Sigmoid colon (tissue), 7 donors: ENCODE results near the gene PRDM16. TPM values are rescaled to one million over a fixed set of nuclear protein-coding genes. Genes with fewer than 3 reads are reported as not detected.
"Not testable (repeated sequence)": the region's sequence is repeated elsewhere in the genome, so short reads cannot be mapped to it uniquely, and the experiment has no call there.

Source experiments
- DNase-seq: peaks from one replicate; pipeline ENCODE4 v3.0.0-alpha.2; 2019
- H3K27ac ChIP-seq, 4 donors: fragments of 200-600 bp; sonication (generic); one replicate each; pipeline ENCODE4 v1.5.1; 2016 to 2019; ENCODE audit warnings: mild to moderate bottlenecking in 1 of 4
- H3K27me3 ChIP-seq, 3 donors: fragments of 200-600 bp; sonication (generic); one replicate each; pipeline ENCODE4 v1.5.1; 2019; ENCODE audit warnings: mild to moderate bottlenecking in 1 of 3
- H3K36me3 ChIP-seq, 4 donors: fragments of 200-600 bp; sonication (generic); one replicate each; pipeline ENCODE4 v1.5.1; 2016 to 2019
- H3K4me1 ChIP-seq, 4 donors: fragments of 200-600 bp; sonication (generic); one replicate each; pipeline ENCODE4 v1.5.1; 2017 to 2019
- H3K4me3 ChIP-seq, 4 donors: fragments of 200-600 bp; sonication (generic); one replicate each; pipeline ENCODE4 v1.5.1; 2017 to 2019; ENCODE audit warnings: mild to moderate bottlenecking in 2 of 4, moderate library complexity in 1 of 4
- H3K9me3 ChIP-seq, 4 donors: fragments of 200-600 bp in 3 of 4; sonication (generic) in 3 of 4; one replicate each; pipeline versions ENCODE4 v1.5.1 to v1.6.1; 2013 to 2019
- EP300 ChIP-seq, 4 donors: sonication (generic); formaldehyde crosslinking; IDR thresholded peaks; one replicate each; pipeline ENCODE4 v1.6.1; 2017; ENCODE audit warnings: antibody characterized with exemption in 4 of 4
- POLR2A ChIP-seq, 2 donors: fragments of 450-650 bp; IDR thresholded peaks; one replicate each; pipeline ENCODE4 v1.6.1; 2016; ENCODE audit warnings: antibody characterized with exemption in 2 of 2, mild to moderate bottlenecking in 2 of 2, moderate library complexity in 2 of 2
- POLR2AphosphoS5 ChIP-seq, 4 donors: sonication (generic); formaldehyde crosslinking; IDR thresholded peaks; one replicate each; pipeline ENCODE4 v1.6.1; 2017; ENCODE audit warnings: antibody characterized with exemption in 4 of 4
- WGBS, 2 donors: extraction: QIAGEN DNeasy Blood & Tissue Kit; methylation state at CpG; one replicate each; pipeline ENCODE4 v1.1.7; 2013; 5-methylcytosine and 5-hydroxymethylcytosine counted together
- intact Hi-C: fragments of 100-400 bp; cut with DNase I; formaldehyde crosslinking; loops from one replicate; pipeline ENCODE4 v1.15.1; 2023
- polyA plus RNA-seq, 3 donors: library from polyadenylated mRNA; stranded (reverse); fragments of 200-250 nt; gene quantifications; one replicate each; pipeline ENCODE4 v1.2.3, GENCODE V29; 2013
- total RNA-seq, 4 donors: library from RNA; depleted of rRNA; stranded (reverse); fragments of >200 nt; gene quantifications; one replicate each; pipeline ENCODE4 v1.1.0, GENCODE V29; 2016
- TF ChIP-seq, protein P1 (sequence below), 4 experiments: fragments of 450-650 bp in 3 of 4; fragments of 200-600 bp in 1 of 4; IDR thresholded peaks; one replicate each; pipeline ENCODE4 v1.5.1; 2016 to 2019; ENCODE audit warnings: antibody characterized with exemption in 4 of 4, mild to moderate bottlenecking in 3 of 4, moderate library complexity in 2 of 4
- donor health status: healthy with polysubstance abuse.
- donor health status: Bipolar disorder and iron deficiency.
- donor health status: healthy.

Gene PRDM16
- total and polyA plus RNA-seq, 7 donors, result under 0.01 to 1.7 (median 0.49) TPM

DNA sequence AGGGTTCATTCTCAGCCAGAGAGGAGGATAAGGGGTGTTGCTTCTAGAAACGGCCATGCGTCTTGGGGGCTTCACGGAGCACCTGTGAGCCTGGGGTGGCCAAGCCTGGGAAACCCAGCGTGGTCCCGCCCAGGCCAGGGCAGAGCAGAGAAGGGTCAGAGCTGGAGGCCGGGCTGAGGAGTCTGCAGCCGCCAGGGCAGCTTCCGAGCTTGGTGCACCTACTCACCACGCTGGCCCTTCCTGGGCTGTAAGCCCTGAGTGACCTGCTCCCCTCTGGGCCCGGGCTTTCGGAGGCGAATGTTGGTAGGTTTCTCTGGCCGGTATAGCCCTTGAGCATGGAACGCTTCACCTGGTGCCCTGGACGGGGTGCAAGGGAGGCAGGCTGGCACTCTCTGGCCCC is 215.7 kb downstream of the PRDM16 start:
- WGBS, 2 donors, result 87 to 90% methylated on average over 15 of the region's 15 CpGs
- Histone ChIP-seq H3K4me1 (peaks cover 0 to 7% (median 3%) of the 10 kb centered on the region in 4 donors), H3K27ac (no peak overlapping the region), H3K36me3 (no peaks in the 10 kb centered on the region), H3K4me3 (no peak overlapping the region), H3K27me3 (peaks cover 9 to 77% (median 45%) of the 10 kb centered on the region in 3 donors), H3K9me3 (no peaks in the 10 kb centered on the region)
- intact Hi-C loops, result loop anchor here (1.0 to 10.0 kb wide), 3 partner anchors 120 to 272 kb away; partner anchors contain the start of gene PRDM16
- TF ChIP-seq POLR2A (IDR thresholded peaks at IDR 0.05) (no peak), EP300 (IDR thresholded peaks at IDR 0.05) (no peak), POLR2AphosphoS5 (IDR thresholded peaks at IDR 0.05) (no peak)
- TF ChIP-seq, protein P1, sequence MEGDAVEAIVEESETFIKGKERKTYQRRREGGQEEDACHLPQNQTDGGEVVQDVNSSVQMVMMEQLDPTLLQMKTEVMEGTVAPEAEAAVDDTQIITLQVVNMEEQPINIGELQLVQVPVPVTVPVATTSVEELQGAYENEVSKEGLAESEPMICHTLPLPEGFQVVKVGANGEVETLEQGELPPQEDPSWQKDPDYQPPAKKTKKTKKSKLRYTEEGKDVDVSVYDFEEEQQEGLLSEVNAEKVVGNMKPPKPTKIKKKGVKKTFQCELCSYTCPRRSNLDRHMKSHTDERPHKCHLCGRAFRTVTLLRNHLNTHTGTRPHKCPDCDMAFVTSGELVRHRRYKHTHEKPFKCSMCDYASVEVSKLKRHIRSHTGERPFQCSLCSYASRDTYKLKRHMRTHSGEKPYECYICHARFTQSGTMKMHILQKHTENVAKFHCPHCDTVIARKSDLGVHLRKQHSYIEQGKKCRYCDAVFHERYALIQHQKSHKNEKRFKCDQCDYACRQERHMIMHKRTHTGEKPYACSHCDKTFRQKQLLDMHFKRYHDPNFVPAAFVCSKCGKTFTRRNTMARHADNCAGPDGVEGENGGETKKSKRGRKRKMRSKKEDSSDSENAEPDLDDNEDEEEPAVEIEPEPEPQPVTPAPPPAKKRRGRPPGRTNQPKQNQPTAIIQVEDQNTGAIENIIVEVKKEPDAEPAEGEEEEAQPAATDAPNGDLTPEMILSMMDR (IDR thresholded peaks at IDR 0.05), result no peak
- no peak for DNase-seq

DNA sequence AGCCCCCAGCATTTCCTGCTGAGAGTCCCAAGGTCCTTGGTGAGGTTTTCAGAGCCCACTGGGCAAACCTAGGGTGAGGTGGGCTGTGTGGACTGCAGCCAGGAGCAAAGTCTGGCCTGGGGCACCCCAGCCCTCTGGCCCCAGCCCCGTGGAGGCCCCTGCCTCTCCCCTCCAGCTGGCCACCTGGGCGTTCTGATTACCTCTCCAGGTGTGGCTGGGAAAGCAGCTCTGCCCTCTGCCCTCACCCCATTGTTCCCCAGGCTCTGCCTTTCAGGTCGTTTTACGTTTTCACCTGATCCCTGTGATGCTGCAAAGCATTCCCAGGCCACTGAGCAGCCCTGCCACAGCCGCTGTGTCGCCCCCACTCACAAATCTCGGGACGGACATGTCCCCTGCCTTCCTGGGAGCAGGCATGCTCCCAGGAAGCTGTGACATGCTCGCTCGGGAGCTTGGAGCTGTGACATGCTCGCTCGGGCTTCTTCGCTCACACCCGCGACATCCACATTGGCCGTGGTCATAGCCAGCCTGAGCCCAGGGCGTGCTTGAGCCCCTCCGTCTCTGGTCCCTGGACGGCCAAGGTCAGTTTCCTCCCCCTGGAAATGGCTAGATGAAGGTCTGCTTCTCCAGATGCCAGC is 216.2 kb downstream of the PRDM16 start:
- Histone ChIP-seq H3K36me3 (no peaks in the 10 kb centered on the region), H3K9me3 (no peaks in the 10 kb centered on the region), H3K4me1 (peaks cover 0 to 7% (median 3%) of the 10 kb centered on the region in 4 donors), H3K27ac (no peak overlapping the region), H3K27me3 (peaks cover 9 to 77% (median 45%) of the 10 kb centered on the region in 3 donors), H3K4me3 (no peak overlapping the region)
- DNase-seq, result no peak
- TF ChIP-seq POLR2AphosphoS5 (IDR thresholded peaks at IDR 0.05) (no peak), EP300 (IDR thresholded peaks at IDR 0.05) (no peak), POLR2A (IDR thresholded peaks at IDR 0.05) (no peak)
- TF ChIP-seq, protein P1 (IDR thresholded peaks at IDR 0.05), result no peak
- intact Hi-C loops, result loop anchor here (10.0 kb wide), 1 partner anchor 120 kb away; no protein-coding TSS in a partner anchor
- 71 to 83% methylated on average over 19 of the region's 19 CpGs for WGBS, 2 donors

DNA sequence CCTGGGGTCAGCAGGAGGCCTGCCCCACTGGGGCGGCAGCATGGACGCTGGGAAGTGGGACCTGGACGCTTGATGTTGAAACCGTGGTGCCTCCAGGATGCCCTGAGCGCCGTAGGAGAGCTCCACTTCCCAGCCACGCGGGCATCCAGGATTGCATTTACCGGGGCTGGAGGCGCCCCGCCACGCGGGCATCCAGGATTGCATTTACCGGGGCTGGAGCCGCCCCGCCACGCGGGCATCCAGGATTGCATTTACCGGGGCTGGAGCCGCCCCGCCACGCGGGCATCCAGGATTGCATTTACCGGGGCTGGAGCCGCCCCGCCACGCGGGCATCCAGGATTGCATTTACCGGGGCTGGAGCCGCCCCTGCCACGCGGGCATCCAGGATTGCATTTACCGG is 218.1 kb downstream of the PRDM16 start:
- H3K36me3 ChIP-seq, H3K9me3 ChIP-seq, H3K27ac ChIP-seq, H3K4me1 ChIP-seq, H3K4me3 ChIP-seq, DNase-seq: not testable (repeated sequence)
- intact Hi-C loops, result loop anchor here (10.0 kb wide), 1 partner anchor 118 kb away; no protein-coding TSS in a partner anchor
- H3K27me3 ChIP-seq, result peaks cover 9 to 61% (median 45%) of the 10 kb centered on the region in 3 donors
- 92 to 94% methylated on average over 29 to 31 of the region's 33 CpGs for WGBS, 2 donors

DNA sequence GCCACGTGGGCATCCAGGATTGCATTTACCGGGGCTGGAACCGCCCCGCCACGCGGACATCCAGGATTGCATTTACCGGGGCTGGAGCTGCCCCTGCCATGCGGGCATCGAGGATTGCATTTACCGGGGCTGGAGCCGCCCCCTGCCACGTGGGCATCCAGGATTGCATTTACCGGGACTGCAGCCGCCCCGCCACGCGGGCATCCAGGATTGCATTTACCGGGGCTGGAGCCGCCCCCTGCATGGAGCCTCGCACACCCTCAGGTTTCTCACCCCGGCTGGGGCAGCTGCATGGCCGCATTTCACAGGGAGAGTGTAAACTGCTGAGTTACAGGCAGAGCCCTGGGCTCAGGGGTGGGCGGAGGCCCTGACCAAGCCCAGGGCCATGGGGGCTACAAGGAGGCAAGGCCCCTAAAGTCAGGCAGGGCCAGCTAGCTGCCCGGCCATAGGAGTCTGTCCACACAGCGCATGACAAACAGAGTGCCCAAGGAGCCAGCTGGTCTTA is 218.7 kb downstream of the PRDM16 start:
- no peaks in the 10 kb centered on the region for H3K36me3 ChIP-seq
- peaks cover 9 to 55% (median 42%) of the 10 kb centered on the region in 3 donors for H3K27me3 ChIP-seq
- H3K27ac ChIP-seq, result no peak overlapping the region
- intact Hi-C loops, result loop anchor here (10.0 kb wide), 1 partner anchor 117 kb away; no protein-coding TSS in a partner anchor
- no peaks in the 10 kb centered on the region for H3K9me3 ChIP-seq
- DNase-seq, result no peak
- H3K4me3 ChIP-seq, result no peak overlapping the region
- WGBS, 2 donors, result 92 to 93% methylated on average over 25 of the region's 25 CpGs
- peaks cover 0 to 7% (median 3%) of the 10 kb centered on the region in 4 donors for H3K4me1 ChIP-seq
- TF ChIP-seq EP300 (IDR thresholded peaks at IDR 0.05), result no peak
- no peak for TF ChIP-seq POLR2AphosphoS5 (IDR thresholded peaks at IDR 0.05)
- TF ChIP-seq, protein P1 (IDR thresholded peaks at IDR 0.05), result no peak
- no peak for TF ChIP-seq POLR2A (IDR thresholded peaks at IDR 0.05)

DNA sequence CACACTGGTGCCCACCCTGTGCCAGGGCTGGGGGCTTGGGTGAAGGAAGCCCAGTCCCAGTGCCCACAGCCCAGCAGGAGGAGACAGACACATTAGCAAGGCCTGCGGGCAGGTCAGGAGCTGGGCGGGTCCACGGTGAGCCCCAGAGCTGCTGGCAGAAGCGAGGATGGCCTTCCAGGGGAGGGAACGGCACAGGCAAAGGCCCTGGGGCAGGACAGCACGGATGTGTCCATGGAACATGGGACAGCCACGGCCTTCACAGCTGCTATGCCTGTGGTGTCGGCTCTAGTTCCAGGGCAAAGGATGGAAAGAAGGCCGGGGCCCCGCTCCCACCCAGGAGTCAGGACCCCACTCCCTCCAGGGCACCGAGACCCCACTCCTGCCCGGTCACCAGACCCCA is 220.5 kb downstream of the PRDM16 start:
- intact Hi-C loops, result loop anchor here (10.0 kb wide), 1 partner anchor 115 kb away; no protein-coding TSS in a partner anchor
- no peak for TF ChIP-seq POLR2AphosphoS5 (IDR thresholded peaks at IDR 0.05)
- TF ChIP-seq EP300 (IDR thresholded peaks at IDR 0.05), result no peak
- TF ChIP-seq POLR2A (IDR thresholded peaks at IDR 0.05), result no peak
- TF ChIP-seq, protein P1 (IDR thresholded peaks at IDR 0.05), result no peak

More for the DNA sequence above, 220.5 kb downstream of the PRDM16 start:
- 92 to 94% methylated on average over 12 of the region's 12 CpGs for WGBS, 2 donors
- DNase-seq, result no peak
- Histone ChIP-seq H3K27me3 (peaks cover 0 to 39% (median 26%) of the 10 kb centered on the region in 3 donors), H3K9me3 (no peaks in the 10 kb centered on the region), H3K36me3 (no peaks in the 10 kb centered on the region), H3K4me1 (no peaks in the 10 kb centered on the region), H3K4me3 (no peak overlapping the region), H3K27ac (no peak overlapping the region)
